Activated CD4-positive, CD25-positive, alpha-beta regulatory T cell treated with anti-CD3 and anti-CD28 coated beads, Interleukin-2, amount 50 U/mL, for 16 hours (primary cell): Measurements from ENCODE around the gene MRPL51.

Experiments
- DNase-seq: peaks from one replicate; pipeline ENCODE4 v3.0.0-alpha.2; 2020; ENCODE audit warnings: low read depth, low spot score

Gene MRPL51

DNA sequence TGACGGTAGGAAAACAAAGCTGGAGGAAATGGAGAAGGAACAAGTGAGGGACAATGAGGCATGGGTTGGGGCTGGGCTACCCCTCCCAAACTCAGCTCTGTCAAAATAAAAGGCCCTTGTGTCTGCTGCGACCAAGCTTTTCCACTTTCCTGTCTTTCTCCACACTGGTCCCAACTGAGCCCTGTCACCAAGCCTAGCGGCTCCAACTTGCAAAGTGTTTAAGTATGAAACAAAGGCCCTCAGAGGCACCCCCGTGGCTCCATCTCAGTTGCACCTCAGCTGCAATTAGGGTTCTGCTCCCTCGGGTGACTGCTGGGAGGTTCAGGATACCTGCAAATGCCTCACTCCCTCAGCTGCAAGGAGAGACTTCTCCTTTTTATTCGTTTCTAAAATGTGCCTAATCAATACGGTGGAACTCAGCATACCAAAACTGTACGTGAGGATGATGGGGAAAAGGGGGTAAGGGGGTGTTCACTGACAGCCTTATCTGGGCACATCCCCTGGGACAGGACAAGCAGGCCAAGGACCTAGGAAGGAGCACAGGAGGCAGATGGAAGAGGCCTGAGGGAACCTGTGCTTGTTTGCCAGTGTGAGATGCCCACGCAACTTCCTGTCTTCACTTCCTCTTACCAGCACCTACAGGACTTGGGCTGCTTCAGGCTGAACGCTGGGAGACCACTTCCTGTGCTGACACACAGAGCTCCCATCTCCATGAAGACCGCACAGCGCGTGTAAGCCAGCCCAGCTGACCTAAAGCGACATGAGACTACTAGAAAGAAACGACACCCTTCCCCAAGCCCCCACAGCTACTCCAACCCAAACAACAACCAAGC, 31.4 kb downstream of the MRPL51 start:
- DNase-seq = peak; percentile 45

DNA sequence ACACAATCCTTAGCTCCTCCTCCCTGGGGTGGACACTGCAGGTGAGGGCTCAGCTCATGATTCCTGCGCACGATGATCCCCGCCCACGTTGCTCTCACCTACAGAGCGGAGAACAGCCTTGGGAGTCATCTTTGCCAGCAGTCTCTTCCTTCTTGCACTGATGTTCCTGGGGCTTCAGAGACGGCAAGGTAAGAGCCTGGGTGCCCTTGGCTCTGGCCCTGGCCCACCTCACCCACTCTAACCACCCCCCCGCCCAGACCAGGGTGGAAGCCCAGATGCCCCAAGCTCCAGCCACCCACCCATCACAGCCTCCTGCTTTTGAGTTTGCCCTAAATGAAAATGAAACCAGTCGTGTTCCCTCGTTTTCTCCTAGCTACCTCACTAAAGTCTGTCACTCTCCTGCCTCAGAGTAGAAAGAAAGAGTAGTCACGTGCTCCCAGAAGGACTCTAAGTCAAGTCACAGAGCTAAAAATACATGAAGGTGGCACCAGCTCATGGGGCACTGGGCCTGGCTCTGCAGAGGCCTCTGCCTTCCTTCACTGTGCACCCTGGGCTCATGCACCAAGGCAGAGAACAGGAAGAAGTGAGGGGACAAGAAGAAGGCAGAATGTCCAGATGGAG, 32.2 kb downstream of the MRPL51 start:
- DNase-seq = no peak

DNA sequence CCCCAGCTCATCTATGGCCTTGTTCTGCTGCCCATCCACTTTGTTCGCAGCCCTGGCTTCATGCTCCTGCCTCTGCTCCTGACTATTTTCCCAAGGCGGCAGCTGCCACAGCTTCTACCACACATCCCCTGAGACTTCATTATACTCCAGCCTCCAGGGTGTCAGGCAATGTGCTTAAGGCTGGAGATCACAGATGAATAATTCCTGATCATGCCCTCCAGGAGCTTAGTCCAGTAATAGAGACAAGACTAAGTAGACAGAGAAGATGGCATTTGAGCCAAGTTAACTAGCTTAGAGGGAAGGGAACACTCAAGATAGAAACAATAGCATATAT, 34.1 kb downstream of the MRPL51 start:
- DNase-seq = no peak

DNA sequence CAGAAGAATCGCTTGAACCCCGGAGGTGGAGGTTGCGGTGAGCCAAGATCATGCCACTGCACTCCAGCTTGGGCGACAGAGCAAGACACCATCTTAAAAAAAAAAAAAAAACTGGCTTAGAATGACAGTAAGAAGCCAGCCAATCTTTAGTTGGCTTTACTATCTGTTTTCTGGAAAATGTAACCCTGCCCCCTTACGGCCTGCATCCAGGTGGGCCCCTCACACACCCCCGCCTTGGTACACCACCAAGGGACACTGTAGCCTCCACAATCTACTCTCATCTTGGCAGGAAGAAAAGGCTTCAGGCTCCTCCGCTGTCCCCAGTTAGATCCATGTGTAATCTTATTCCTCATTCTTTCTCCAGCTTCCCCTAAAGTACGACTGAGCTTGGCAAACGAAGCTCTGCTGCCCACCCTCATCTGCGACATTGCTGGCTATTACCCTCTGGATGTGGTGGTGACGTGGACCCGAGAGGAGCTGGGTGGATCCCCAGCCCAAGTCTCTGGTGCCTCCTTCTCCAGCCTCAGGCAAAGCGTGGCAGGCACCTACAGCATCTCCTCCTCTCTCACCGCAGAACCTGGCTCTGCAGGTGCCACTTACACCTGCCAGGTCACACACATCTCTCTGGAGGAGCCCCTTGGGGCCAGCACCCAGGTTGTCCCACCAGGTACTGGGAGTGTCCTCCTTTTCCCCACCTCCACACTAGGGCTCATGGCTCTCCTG, 34.6 kb downstream of the MRPL51 start:
- DNase-seq = no peak

- no peak for DNase-seq
Observed at GRCh38 chr12:6457220-6457945, 35.7 kb downstream of the MRPL51 start.

DNA sequence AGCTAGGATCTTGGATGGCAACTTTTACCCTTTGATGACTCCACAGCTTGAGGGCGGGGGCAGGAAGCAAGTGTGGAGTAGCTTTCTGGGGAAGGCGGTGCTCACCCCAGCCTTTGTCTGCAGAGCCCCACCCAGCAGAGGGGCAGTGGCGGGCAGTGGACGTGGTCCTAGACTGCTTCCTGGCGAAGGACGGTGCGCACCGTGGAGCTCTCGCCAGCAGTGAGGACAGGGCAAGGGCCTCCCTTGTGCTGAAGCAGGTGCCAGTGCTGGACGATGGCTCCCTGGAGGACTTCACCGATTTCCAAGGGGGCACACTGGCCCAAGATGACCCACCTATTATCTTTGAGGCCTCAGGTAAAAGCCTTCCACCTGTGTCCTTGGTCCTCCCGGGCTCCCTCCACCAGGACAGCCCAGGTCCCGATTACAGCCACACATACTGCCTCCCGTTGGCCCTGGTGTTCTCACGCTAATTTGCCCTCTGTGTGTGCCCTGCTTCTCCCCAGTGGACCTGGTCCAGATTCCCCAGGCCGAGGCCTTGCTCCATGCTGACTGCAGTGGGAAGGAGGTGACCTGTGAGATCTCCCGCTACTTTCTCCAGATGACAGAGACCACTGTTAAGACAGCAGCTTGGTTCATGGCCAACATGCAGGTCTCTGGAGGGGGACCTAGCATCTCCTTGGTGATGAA, 40.0 kb downstream of the MRPL51 start:
- no peak for DNase-seq

DNA sequence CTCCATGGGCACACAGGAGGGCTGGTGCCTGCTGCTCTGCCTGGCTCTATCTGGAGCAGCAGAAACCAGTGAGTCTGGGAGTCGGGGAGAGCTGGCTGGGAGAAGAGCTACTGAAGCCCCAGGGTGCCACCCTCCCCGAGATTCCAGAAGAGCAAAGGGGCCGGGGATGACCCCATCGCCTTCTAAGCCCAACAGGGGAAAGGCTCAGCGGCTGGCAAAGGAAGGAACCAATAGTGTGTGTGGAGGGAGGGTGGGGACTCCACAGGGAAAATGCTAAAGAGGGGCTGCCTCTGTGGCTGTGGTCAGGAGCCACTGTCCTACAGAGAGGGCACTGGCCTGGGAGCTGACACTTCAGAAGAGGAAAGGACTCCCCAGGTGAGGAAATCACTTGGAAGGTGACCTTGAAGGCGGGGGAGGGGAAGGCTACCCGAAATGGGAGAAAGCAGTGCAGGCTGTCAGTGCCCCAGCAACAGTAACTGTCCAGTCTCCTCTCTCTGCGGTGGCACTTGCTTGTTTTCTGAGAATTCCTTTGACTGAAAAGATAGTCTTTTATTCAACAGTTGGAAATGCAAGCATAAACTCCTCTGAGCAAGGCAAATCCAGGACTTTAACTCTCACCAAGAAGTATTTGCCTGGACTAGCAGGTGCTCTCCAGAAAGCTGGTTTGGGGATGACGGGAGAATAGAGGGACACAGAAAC, 40.7 kb downstream of the MRPL51 start:
- no peak for DNase-seq

- peak; percentile 67 for DNase-seq
Observed at GRCh38 chr12:6451348-6452244, 41.5 kb downstream of the MRPL51 start, which contains the start of gene TAPBPL. TAPBPL (plus strand) TSS chr12:6452042; CDS start chr12:6452249, 207 bp downstream.

GRCh38 chr12:6450869-6451347, 42.2 kb downstream of the MRPL51 start:
- DNase-seq = no peak

- no peak for DNase-seq
Observed at GRCh38 chr12:6450091-6450868, 42.8 kb downstream of the MRPL51 start.

- DNase-seq = no peak
Observed at GRCh38 chr12:6444704-6445688, 48.1 kb downstream of the MRPL51 start, which contains the start of gene CD27. CD27 (plus strand) TSS chr12:6444955; CDS start chr12:6445096, 141 bp downstream.

- no peak for DNase-seq
Observed at GRCh38 chr12:6444031-6444430, 49.0 kb downstream of the MRPL51 start.

DNA sequence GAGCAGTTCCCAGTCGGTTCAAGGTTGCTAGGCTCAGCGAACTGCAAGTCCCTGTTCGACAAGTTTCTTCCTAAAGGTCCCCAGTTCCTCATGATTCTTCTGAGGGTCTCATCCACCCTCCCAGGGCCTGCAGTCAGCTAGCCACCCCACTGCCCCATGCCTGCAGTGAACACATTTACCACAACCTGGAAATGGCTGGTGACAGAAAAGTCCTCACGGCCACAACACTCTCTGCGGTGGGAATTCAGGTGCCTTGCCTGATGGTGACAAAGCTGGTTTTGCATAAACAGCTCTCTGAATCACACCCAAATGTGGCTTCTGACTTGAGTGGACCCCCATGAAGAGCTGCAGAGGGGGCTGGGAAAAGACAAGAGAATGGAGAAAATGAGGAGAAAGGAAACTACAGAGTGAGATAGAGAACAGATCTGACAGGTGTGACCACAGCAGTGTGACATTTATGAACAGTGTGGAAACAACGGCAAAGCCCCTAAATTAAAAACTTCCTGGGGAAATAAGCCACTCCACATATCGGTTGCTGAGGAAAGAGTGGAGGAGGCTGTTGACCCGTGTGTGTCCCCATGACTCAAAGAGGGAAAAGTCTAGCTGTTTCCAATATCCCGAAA, 49.6 kb downstream of the MRPL51 start:
- no peak for DNase-seq

DNA sequence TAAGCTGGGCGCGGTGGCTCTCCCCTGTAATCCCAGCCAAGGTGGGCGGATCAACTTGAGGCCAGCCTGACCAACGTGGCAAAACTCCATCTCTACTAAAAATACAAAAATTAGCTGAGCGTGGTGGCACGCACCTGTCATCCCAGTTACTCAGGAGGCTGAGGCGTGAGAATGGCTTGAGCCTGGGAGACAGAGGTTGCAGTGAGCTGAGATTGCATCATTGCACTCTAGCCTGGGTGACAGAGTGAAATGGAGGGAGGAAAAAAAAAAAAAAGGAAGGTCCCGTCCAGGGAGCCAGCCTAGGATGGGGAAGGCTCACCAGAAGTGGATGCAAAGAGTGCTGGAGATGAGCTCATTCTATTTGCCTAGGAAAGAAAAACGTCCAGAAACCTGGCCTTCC, 50.2 kb downstream of the MRPL51 start:
- no peak for DNase-seq
